ENCODE measurements around the gene SCRT2.

DNA sequence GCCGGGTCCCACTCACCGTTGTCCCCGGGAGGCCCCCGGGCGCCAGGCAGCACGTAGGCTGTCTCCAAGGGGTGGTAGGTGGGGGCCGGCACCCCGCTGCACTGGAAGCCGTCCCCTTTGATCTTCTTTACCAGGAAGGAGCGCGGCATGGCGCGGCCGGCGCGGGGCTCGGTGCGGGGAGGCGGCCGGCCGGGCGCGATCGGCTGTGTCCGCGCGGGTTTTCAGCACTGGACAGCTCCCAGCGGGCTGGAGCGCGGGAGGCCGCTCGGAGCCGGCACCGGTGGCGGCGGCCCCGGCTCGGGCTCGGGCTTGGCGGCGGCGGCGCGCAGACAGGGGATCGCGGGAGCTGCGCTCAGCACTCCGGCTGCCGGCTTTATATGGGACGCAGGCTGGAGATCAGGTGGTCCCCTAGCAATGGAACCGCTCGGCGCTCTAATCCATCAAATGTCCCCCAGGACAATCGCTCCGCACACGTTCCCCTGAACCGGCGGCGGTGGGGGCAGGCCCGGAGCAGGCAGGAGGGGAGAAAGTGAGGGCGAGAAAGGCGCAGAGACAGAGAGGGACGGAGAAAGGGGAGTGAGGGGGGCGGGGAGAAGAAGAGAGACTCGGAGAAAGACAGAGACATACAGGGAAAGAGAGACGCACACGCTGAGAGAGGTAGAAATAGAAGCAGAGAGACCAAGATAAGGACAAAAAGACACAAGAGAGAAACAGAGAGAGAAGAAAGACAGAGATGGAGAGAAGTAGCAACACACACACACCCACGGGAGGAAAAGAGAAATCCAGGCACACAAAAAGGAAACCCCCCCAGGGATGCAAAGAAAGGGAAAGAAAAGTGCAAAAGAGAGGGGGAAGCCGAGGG lies at the start of gene SCRT2:
- TF ChIP-seq EZH2 (IDR thresholded peaks at IDR 0.05; ENCODE audit: insufficient read depth, poor library complexity, severe bottlenecking) (peak; percentile 42), EZH2phosphoT487 (IDR thresholded peaks at IDR 0.05; ENCODE audit: insufficient read depth, low read depth) (no peak)

Data from GM23248 (cell line).